Endodermal cell (in vitro differentiated cells): ENCODE data around the gene JUNB. TPM values are rescaled to one million over a fixed set of nuclear protein-coding genes. Genes with fewer than 3 reads are reported as not detected.

Experiments
- DNase-seq: peaks from one replicate; pipeline ENCODE4 v3.0.0-alpha.2; 2017
- H3K27ac ChIP-seq: 2 replicates; pipeline ENCODE4 v1.5.1; 2013; ENCODE audit warnings: mild to moderate bottlenecking, low read depth, low read length, moderate library complexity
- H3K27me3 ChIP-seq: 2 replicates; pipeline ENCODE4 v1.6.1; 2013; ENCODE audit warnings: mild to moderate bottlenecking, low read length, moderate library complexity; ENCODE audit not compliant: insufficient read depth, control insufficient read depth, poor library complexity, severe bottlenecking
- H3K36me3 ChIP-seq: 2 replicates; pipeline ENCODE4 v1.7.0; 2013; ENCODE audit warnings: mild to moderate bottlenecking, low read length, moderate library complexity; ENCODE audit not compliant: control insufficient read depth, insufficient read depth
- H3K4me1 ChIP-seq: one replicate; pipeline ENCODE4 v1.7.0; 2013; ENCODE audit warnings: low read length; ENCODE audit not compliant: control insufficient read depth, insufficient read depth
- H3K4me3 ChIP-seq: 2 replicates; pipeline ENCODE4 v1.5.1; 2013; ENCODE audit warnings: mild to moderate bottlenecking, low read length, moderate library complexity
- H3K9ac ChIP-seq: 2 replicates; pipeline ENCODE4 v1.6.1; 2013; ENCODE audit warnings: mild to moderate bottlenecking, low read length, moderate library complexity; ENCODE audit not compliant: poor library complexity, severe bottlenecking; ENCODE audit errors: extremely low read depth
- H3K9me3 ChIP-seq: 2 replicates; pipeline ENCODE4 v1.6.1; 2013; ENCODE audit warnings: mild to moderate bottlenecking, low read length, moderate library complexity; ENCODE audit not compliant: control insufficient read depth
- H3K27ac Mint-ChIP-seq: 2 replicates; pipeline ENCODE4 v1.8.0; 2020; ENCODE audit warnings: mixed read lengths
- H3K27me3 Mint-ChIP-seq: 2 replicates; pipeline ENCODE4 v1.8.0; 2021; ENCODE audit warnings: mild to moderate bottlenecking, mixed read lengths; ENCODE audit not compliant: insufficient read depth
- H3K36me3 Mint-ChIP-seq: 2 replicates; pipeline ENCODE4 v1.8.0; 2020; ENCODE audit warnings: low read depth, mixed read lengths
- H3K4me1 Mint-ChIP-seq: 2 replicates; pipeline ENCODE4 v1.8.0; 2020; ENCODE audit warnings: mixed read lengths
- H3K4me3 Mint-ChIP-seq: 2 replicates; pipeline ENCODE4 v1.8.0; 2020; ENCODE audit warnings: mild to moderate bottlenecking, moderate library complexity, mixed read lengths
- H3K9me3 Mint-ChIP-seq: 2 replicates; pipeline ENCODE4 v1.8.0; 2020; ENCODE audit warnings: mild to moderate bottlenecking, mixed read lengths
- CTCF ChIP-seq: fragments of 200-600 bp; sonication (generic); conservative IDR thresholded peaks from 2 replicates; pipeline ENCODE4 v1.5.0; 2021; ENCODE audit warnings: antibody characterized with exemption, mild to moderate bottlenecking
- WGBS, 2 experiments: methylation state at CpG; one replicate each; pipeline versions ENCODE4 v1.1.5 to v1.1.7; 2013; ENCODE audit warnings: missing lambda C conversion rate in 2 of 2, mixed read lengths in 1 of 2; ENCODE audit not compliant: insufficient coverage in 1 of 2, insufficient read length in 1 of 2; 5-methylcytosine and 5-hydroxymethylcytosine counted together
- total RNA-seq, 2 donors: library from RNA; stranded (reverse); fragmentation: NEBNext Ultra II Directional in 1 of 2; extraction: Animal tissue kit (Norgen Biotek cat#: 25700) in 1 of 2; gene quantifications; 2 replicates in 1 of 2; 3 replicates in 1 of 2; pipeline ENCODE4 v1.2.1, GENCODE V29; 2021

JUNB gene
- total RNA-seq, 2 donors from 2014 or later, result 6.7 to 7.2 TPM

DNA sequence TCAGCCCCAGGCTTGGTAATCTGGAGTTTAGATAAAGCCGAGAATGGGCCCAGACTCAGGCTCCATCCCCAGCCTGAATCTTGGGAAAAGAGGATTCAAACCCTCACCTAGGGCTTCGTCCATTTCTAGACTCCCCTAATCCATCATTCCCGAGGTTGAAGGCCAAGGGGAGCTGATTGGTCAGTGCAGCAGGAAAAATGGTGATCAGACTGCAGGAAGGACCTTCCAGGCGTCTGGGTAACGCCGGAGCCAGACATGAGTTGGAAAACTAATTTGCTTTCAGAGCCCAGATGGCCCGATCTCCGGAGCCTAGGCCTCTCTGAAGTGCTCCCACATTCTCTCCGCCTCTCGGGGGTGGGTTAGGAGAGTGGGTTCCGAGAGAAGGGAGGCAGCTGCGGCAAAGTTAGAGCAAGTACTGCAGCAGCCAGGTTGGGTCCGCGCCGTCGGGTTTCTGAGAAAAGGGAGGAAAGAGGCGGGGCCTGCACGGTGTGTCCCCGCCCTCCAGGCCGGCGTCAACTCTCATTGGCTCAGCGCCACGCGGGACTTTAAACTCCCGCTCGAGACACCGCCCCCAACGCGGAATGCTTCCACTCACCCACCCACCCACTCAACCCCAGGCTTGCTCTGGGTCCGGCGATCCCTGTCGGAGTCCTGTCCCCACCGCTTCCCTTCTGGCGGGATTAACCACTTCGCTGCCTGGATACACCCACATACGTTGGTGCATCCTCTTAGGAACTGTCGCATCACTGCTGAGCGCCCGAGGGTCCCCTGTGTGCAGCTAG lies 43.9 kb downstream of the JUNB start:
- peaks cover 4% of the 10 kb centered on the region for H3K4me1 Mint-ChIP-seq
- H3K9me3 Mint-ChIP-seq, result no peaks in the 10 kb centered on the region
- no peak overlapping the region for H3K27ac ChIP-seq
- DNase-seq, result peak; percentile 83
- H3K9ac ChIP-seq, result no peak overlapping the region
- H3K27me3 ChIP-seq, result peaks cover 80% of the 10 kb centered on the region
- H3K36me3 Mint-ChIP-seq, result no peaks in the 10 kb centered on the region
- no peaks in the 10 kb centered on the region for H3K9me3 ChIP-seq
- no peak overlapping the region for H3K27ac Mint-ChIP-seq
- WGBS, 2 experiments, result 25 to 30% methylated on average over 19 to 39 of the region's 39 CpGs
- H3K4me3 ChIP-seq, result no peak overlapping the region
- no peak for TF ChIP-seq CTCF
- no peaks in the 10 kb centered on the region for H3K4me1 ChIP-seq
- H3K27me3 Mint-ChIP-seq, result peaks cover 89% of the 10 kb centered on the region
- peak overlapping the region; percentile 52 for H3K4me3 Mint-ChIP-seq
- H3K36me3 ChIP-seq, result no peaks in the 10 kb centered on the region

DNA sequence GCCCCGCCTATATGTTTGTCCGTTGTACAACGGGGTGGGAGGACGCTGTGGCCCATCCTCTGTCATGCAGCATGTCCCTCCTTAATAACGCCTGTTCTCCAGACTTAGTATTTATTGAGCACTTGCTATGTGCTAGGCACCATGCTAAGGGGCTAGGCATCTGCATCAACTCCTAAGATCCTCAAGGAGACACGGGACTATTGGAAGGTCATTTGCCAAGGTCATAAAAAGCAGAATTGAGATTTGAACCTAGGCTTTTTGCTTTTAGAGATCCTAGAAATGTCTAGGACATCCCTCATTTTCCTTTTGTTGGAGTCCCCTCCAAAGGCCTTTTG lies 45.2 kb downstream of the JUNB start:
- Mint-ChIP-seq H3K4me3 (no peak overlapping the region), H3K4me1 (peaks cover 4% of the 10 kb centered on the region), H3K27me3 (peaks cover 84% of the 10 kb centered on the region), H3K27ac (no peak overlapping the region), H3K36me3 (no peaks in the 10 kb centered on the region), H3K9me3 (no peaks in the 10 kb centered on the region)
- H3K9me3 ChIP-seq, result no peaks in the 10 kb centered on the region
- H3K9ac ChIP-seq, result no peak overlapping the region
- 22 to 25% methylated on average over 5 to 6 of the region's 6 CpGs for WGBS, 2 experiments
- H3K4me3 ChIP-seq, result no peak overlapping the region
- H3K27me3 ChIP-seq, result peaks cover 67% of the 10 kb centered on the region
- H3K36me3 ChIP-seq, result no peaks in the 10 kb centered on the region
- no peaks in the 10 kb centered on the region for H3K4me1 ChIP-seq
- no peak for DNase-seq
- H3K27ac ChIP-seq, result no peak overlapping the region
- no peak for TF ChIP-seq CTCF

GRCh38 chr19:12837225-12837624 lies 45.9 kb downstream of the JUNB start:
- WGBS, 2 experiments, result 65 to 72% methylated on average over 3 to 4 of the region's 4 CpGs
- peaks cover 4% of the 10 kb centered on the region for H3K4me1 Mint-ChIP-seq
- peaks cover 82% of the 10 kb centered on the region for H3K27me3 Mint-ChIP-seq
- no peak for TF ChIP-seq CTCF
- Histone ChIP-seq H3K4me1 (no peaks in the 10 kb centered on the region), H3K27ac (no peak overlapping the region), H3K9ac (no peak overlapping the region), H3K4me3 (no peak overlapping the region), H3K9me3 (no peaks in the 10 kb centered on the region), H3K36me3 (no peaks in the 10 kb centered on the region), H3K27me3 (peaks cover 60% of the 10 kb centered on the region)
- H3K9me3 Mint-ChIP-seq, result no peaks in the 10 kb centered on the region
- H3K4me3 Mint-ChIP-seq, result no peak overlapping the region
- no peaks in the 10 kb centered on the region for H3K36me3 Mint-ChIP-seq
- DNase-seq, result no peak
- H3K27ac Mint-ChIP-seq, result no peak overlapping the region
